IPS-15b (cell line): Measurements from ENCODE around the gene ST6GALNAC1.
A peak's percentile ranks its signal among the peaks of the same experiment; 100 is the strongest.
"Not testable (repeated sequence)": the region's sequence is repeated elsewhere in the genome, so short reads cannot be mapped to it uniquely, and the experiment has no call there.

ENCODE experiments used
- H3K27me3 ChIP-seq: one replicate; pipeline ENCODE4 v1.6.1; 2013; ENCODE audit warnings: low read length; ENCODE audit not compliant: control insufficient read depth, insufficient read depth
- H3K36me3 ChIP-seq: one replicate; pipeline ENCODE4 v1.6.1; 2013; ENCODE audit warnings: low read length; ENCODE audit not compliant: control insufficient read depth, insufficient read depth
- H3K4me1 ChIP-seq: one replicate; pipeline ENCODE4 v1.6.1; 2013; ENCODE audit warnings: mild to moderate bottlenecking, low read length; ENCODE audit not compliant: control insufficient read depth, insufficient read depth
- H3K4me3 ChIP-seq: one replicate; pipeline ENCODE4 v1.5.1; 2013; ENCODE audit warnings: low read depth, low read length
- H3K9ac ChIP-seq: one replicate; pipeline ENCODE4 v1.6.1; 2013; ENCODE audit warnings: low read depth, mild to moderate bottlenecking, low read length
- H3K9me3 ChIP-seq: one replicate; pipeline ENCODE4 v1.6.1; 2013; ENCODE audit warnings: mild to moderate bottlenecking, low read length; ENCODE audit not compliant: control insufficient read depth, insufficient read depth

The ST6GALNAC1 gene

DNA sequence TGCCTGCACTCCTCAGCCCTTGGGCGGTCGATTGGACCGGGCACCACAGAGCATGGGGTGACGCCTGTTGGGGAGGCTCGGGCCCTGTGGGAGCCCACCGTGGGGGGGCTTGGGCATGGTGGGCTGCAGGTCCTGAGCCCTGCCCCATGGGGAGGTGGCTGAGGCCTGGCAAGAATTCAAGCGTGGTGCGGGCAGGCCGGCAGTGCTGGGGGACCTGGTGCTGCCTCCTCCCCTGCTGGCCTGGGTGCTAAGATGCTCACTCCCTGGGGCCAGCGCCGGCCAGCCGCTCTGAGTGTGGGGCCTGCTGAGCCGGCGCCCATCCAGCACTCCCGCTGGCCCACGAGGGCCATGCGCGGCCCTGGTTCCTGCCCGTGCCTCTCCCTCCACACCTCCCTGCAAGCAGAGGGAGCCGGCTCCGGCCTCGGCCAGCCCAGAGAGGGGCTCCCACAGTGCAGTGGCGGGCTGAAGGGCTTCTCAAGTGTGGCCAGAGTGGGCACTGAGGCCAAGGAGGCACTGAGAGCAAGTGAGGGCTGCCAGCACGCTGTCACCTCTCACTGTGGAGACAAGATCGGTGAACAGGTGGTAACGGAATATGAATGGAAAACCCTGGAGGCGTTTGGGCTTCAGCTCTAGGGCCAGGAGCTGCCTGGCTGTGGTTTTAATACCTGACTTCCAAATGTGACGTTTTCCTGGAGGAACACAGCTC lies 28.5 kb downstream of the ST6GALNAC1 start:
- peaks cover 2% of the 10 kb centered on the region for H3K9me3 ChIP-seq
- H3K27me3 ChIP-seq, result peaks cover 3% of the 10 kb centered on the region
- no peak overlapping the region for H3K9ac ChIP-seq
- H3K4me3 ChIP-seq, result no peak overlapping the region
- peaks cover 2% of the 10 kb centered on the region for H3K4me1 ChIP-seq
- H3K36me3 ChIP-seq, result no peaks in the 10 kb centered on the region

DNA sequence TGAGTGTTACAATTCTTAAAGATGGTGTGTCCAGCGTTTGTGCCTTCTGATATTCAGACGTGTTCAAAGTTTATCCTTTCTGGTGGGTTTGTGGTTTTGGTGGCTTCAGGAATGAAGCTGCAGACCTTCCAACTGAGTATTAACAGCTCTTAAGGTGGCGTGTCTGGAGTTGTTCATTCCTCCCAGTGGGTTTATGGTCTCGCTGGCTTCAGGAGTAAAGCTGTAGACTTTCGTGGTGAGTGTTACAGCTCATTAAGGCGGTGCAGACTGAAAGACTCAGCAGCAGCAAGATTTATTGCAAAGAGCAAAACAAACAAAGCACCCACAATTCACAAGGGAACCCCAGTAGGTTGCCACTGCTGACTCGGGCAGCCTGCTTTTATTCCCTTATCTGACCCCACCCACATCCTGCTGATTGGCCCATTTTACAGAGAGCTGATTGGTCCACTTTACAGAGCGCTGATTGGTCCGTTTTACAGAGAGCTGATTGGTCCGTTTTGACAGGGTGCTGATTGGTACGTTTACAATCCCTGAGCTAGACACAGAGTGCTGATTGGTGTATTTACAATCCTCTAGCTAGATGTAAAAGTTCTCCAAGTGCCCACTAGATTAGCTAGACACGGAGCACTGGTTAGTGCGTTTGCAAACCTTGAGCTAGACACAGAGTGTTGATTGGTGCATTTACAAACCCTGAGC lies 29.3 kb downstream of the ST6GALNAC1 start:
- H3K36me3 ChIP-seq, H3K27me3 ChIP-seq, H3K9ac ChIP-seq, H3K4me1 ChIP-seq, H3K9me3 ChIP-seq, H3K4me3 ChIP-seq: not testable (repeated sequence)

DNA sequence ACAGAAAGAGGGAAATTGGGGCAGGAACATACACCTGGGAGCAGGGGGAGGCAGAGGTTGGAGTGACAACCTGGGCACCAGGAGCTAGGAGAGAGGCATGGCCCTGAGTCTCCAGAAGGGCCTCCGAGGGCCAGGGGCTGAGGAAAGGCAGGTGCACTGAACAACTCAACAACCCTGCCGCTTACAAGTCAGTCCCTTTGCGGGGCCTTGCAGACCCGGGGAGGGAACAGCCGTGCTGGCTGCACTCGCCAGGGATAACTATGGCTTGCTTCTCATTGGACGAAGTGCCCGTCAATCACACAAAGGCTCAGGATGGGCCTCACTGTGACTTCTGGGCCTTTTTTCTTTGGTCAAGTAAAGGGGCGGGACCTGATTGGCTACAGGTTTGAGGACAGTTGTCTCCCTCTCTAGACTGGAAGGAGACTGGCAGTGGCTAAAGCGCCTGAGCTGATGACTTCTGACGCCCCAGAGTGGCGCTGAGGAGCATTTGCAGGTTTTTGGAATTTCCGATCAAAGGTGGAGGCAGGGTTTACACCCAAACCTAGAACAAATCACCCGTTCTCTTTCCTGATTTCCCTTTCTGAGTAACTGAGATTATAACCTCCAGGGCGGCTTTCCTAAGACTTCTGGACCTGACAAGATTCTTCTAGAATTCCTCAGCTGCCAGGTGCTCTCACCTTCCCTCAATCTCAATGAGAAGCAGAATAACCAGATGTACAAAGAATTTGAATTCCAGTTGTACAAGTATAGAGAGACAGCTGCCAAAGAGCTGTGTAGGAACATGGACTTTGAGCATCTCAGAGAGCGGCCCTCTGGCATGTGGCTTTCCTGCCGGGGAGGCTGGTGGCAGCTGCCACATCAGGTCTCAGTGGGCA lies 30.3 kb downstream of the ST6GALNAC1 start:
- H3K9ac ChIP-seq, result no peak overlapping the region
- H3K4me3 ChIP-seq, result peak overlapping the region; percentile 37
- peaks cover 3% of the 10 kb centered on the region for H3K27me3 ChIP-seq
- peaks cover 2% of the 10 kb centered on the region for H3K9me3 ChIP-seq
- peaks cover 2% of the 10 kb centered on the region for H3K4me1 ChIP-seq
- no peaks in the 10 kb centered on the region for H3K36me3 ChIP-seq

DNA sequence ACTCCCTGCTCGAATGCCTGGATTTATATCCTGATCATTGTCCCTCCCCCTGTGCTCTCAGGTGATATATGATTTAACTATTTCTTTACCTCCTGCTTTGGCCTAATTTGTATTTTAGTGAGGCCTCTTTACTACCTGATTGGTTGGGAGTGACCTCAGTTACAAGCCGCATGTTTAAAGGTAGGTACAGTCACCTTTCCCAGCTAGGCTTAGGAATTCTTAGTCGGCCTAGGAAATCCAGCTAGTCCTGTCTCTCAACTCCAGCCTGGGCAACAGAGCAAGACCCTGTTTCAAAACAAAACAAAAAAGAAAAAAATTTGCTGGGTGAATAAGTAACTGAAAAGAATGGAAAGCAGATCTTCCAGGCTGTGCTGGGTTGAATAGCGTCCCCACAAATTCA lies 31.1 kb downstream of the ST6GALNAC1 start:
- no peak overlapping the region for H3K4me3 ChIP-seq
- H3K9me3 ChIP-seq, result peaks cover 2% of the 10 kb centered on the region
- no peaks in the 10 kb centered on the region for H3K27me3 ChIP-seq
- H3K9ac ChIP-seq, result no peak overlapping the region
- no peaks in the 10 kb centered on the region for H3K36me3 ChIP-seq
- peaks cover 2% of the 10 kb centered on the region for H3K4me1 ChIP-seq

DNA sequence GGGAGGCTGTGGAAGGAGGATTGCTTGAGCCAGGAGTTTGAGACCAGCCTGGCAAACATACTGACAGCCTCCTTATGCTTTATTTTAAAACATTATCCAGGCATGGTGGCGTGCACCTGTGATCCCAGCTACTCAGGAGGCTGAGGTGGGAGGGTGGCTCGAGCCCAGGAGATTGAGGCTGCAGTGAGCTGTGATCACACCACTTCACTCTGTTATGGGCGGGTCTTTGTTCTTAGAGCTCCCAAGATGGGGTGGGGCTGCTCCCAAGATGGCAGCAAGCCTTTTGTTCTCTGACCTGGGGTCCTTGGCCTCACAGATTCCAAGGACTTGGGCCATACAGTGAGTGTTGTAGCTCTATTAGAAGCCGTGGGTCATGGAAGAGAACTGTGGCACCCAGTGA lies 31.8 kb downstream of the ST6GALNAC1 start:
- Histone ChIP-seq H3K4me1 (peaks cover 2% of the 10 kb centered on the region), H3K9ac (no peak overlapping the region), H3K27me3 (no peaks in the 10 kb centered on the region), H3K9me3 (peaks cover 2% of the 10 kb centered on the region), H3K4me3 (no peak overlapping the region), H3K36me3 (no peaks in the 10 kb centered on the region)

DNA sequence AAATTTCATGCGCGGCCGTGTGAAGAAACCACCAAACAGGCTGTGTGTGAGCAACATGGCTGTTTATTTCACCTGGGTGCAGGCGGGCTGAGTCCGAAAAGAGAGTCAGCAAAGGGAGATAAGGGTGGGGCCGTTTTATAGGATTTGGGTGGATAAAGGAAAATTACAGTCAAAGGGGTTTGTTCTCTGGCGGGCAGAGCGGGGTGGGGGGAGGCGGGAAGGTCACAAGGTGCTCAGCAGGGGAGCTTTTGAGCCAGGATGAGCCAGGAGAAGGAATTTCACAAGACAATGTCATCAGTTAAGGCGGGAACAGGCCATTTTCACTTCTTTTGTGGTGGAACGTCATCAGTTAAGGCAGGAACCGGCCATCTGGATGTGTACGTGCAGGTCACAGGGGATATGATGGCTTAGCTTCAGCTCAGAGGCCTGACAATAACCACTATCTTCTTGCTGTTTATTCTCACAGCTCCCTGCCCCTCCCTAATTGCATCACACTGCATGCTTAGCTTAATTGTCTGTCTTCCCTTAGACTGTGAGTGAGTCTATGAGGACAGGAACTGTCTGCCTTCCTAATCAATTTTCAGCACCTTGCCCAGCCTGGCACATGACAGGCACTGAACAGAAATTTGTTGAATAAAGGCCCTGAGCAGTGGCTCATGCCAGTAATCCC lies 32.3 kb downstream of the ST6GALNAC1 start:
- H3K36me3 ChIP-seq, H3K4me1 ChIP-seq, H3K9me3 ChIP-seq, H3K9ac ChIP-seq, H3K4me3 ChIP-seq, H3K27me3 ChIP-seq: not testable (repeated sequence)

DNA sequence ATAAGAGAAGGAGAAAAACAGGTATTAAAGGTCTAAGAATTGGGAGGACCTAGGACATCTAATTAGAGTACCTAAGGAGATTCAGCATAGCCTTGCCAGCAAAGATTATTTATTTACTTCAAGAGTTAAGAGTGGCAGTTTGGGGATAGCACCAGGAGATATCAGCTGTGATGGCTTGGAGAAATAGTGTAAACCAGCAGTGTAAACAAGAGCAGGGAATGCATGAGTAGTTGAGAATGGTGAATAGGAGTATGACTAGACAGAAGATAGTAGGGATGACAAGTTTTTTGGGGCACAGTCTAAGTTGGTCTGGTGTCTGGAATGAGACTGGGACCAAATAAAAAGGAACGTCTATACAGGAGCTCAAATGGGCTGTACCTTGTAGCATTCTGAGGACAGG lies 36.9 kb downstream of the ST6GALNAC1 start:
- not testable (repeated sequence) for H3K4me1 ChIP-seq, H3K9me3 ChIP-seq, H3K4me3 ChIP-seq, H3K27me3 ChIP-seq, H3K36me3 ChIP-seq, H3K9ac ChIP-seq

DNA sequence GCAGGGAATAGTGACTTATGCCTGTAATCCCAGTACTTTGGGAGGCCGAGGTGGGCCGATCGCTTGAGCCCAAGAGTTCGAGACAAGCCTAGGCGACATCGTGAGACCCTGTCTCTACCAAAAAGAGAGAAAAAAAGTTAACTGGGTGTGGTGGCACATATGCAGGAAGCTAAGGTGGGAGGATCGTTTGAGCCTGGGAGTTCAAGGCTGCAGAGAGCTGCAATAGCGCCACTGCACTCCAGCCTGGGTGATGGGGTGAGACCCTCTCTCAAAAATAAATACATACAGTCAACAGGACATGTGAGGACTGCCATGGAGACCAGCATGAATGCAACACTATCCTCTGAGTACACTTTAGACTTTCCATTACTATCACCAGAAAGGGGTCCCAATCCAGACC lies 42.5 kb downstream of the ST6GALNAC1 start:
- no peak overlapping the region for H3K9ac ChIP-seq
- no peaks in the 10 kb centered on the region for H3K9me3 ChIP-seq
- no peak overlapping the region for H3K4me3 ChIP-seq
- H3K27me3 ChIP-seq, result no peaks in the 10 kb centered on the region
- H3K4me1 ChIP-seq, result no peaks in the 10 kb centered on the region
- H3K36me3 ChIP-seq, result no peaks in the 10 kb centered on the region

DNA sequence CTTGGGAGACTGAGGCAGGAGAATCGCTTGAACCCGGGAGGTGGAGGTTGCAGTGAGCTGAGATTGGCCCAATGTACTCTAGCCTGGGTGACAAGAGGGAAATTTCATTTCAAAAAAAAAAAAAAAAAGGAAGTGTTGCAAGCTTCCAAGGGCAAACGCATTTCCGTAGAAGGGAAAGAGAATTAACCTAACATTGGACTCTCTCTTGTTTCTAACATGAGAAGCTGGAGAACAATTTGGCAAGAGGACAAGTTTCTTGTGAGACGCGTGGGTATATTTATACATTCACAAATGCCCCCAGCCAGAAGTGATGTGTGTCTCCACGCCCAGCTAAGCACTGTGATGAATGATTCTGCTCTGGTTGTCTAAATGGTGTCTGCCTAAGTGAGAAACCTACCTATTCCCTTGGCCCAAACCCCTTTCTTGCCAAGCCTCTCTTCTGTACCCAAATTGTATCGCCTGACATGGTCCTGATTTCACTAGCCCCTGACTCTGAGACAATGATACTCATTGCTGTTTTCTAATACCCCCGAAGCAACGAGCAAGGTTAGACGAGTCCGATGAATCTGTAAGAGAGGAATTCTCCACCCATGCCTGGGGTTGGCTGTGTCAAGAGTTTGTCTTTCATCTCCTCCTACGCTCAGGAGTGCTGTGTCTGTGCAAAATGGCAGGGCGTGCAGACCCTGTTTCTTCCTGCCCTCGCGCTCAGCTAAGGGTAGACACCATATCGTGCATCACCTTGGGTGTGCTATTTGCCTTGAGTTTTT lies 43.7 kb downstream of the ST6GALNAC1 start:
- Histone ChIP-seq H3K4me3 (no peak overlapping the region), H3K27me3 (no peaks in the 10 kb centered on the region)

DNA sequence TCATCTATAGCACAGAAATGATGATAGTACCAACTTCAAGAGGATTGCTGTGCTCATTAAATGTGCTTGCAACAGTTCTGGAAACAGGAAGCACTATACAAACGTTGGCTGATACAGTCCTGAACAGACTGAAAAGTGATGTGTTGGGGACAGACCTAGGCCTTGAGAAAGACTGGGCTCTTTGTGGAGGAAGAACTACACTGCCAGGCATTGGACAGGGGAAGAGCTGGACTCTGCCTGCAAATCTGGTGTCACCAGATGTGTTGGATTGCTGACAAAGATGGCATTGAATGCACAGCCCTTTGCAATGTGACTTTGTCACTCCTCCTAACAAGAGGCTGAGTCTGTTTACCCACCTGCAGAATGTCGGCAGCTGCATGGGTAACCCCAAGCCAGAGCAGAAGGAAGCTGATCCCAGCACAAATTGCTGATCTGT lies 45.5 kb downstream of the ST6GALNAC1 start:
- Histone ChIP-seq H3K9ac (no peak overlapping the region), H3K27me3 (no peaks in the 10 kb centered on the region), H3K4me1 (no peaks in the 10 kb centered on the region), H3K36me3 (no peaks in the 10 kb centered on the region), H3K4me3 (no peak overlapping the region), H3K9me3 (no peaks in the 10 kb centered on the region)

More for the DNA sequence above, 43.7 kb downstream of the ST6GALNAC1 start:
- H3K4me1 ChIP-seq, result no peaks in the 10 kb centered on the region
- no peak overlapping the region for H3K9ac ChIP-seq
- no peaks in the 10 kb centered on the region for H3K9me3 ChIP-seq
- H3K36me3 ChIP-seq, result no peaks in the 10 kb centered on the region
